ENCODE data around the gene CYB5RL.
"Not testable (repeated sequence)": the region's sequence is repeated elsewhere in the genome, so short reads cannot be mapped to it uniquely, and the experiment has no call there.

CYB5RL gene

GRCh38 chr1:54233196-54233595, 33.4 kb upstream of the CYB5RL start:
- not testable (repeated sequence) for ATAC-seq (ENCODE audit: low read depth); H3K9me3 Mint-ChIP-seq; H3K4me3 Mint-ChIP-seq; H3K27ac Mint-ChIP-seq; H3K36me3 Mint-ChIP-seq; H3K4me1 Mint-ChIP-seq; H3K27me3 Mint-ChIP-seq; DNase-seq (ENCODE audit: low spot score in 2 of 2)

DNA sequence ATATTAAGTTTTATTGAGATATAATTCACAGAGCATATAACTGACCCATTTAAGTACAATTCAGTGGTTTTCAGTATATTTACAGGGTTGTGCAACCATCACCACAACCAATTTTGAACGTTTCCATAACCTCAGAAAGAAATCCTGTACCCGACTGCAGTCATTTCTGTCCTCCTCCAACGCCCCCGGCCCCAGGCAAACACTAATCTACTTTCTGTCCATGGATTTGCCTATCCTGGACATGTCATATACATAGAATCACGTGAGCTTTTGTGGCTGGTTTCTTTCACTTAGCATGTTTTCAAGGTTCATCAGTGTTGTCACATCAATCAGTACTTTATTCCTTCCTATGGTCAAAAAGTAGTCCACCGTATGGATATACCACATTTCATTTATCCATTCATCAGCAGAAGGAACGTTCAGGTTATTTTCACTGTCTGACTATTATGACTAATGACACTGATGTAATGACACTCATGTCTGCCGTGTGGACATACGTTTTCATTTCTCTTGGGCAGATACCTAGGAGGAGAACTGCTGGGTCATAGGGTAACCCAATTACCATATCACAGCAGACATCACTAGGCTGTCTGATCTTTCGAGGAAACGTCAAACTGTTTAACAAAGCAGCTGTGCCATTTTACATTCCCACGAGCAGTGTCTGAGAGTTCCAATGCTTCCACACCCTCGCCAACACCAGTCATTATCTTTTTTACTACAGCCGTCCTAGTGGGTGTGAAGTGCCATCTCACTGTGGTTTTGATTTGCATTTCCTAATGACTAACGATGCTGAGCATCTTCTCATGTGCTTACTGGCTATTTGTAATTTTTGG, 30.9 kb upstream of the CYB5RL start:
- Mint-ChIP-seq H3K27ac (peak overlapping the region; percentile 35), H3K27me3 (no peaks in the 10 kb centered on the region), H3K4me1 (peaks cover 9% of the 10 kb centered on the region), H3K36me3 (no peaks in the 10 kb centered on the region), H3K4me3 (no peak overlapping the region), H3K9me3 (no peaks in the 10 kb centered on the region)
- ATAC-seq (ENCODE audit: low read depth) (peak; percentile 34), DNase-seq (ENCODE audit: low spot score in 2 of 2) (no peak)

GRCh38 chr1:54229281-54229891, 29.6 kb upstream of the CYB5RL start:
- peaks cover 5% of the 10 kb centered on the region for H3K36me3 Mint-ChIP-seq
- DNase-seq (ENCODE audit: low spot score in 2 of 2) (no peak), ATAC-seq (ENCODE audit: low read depth) (no peak)
- H3K27ac Mint-ChIP-seq = no peak overlapping the region
- H3K4me3 Mint-ChIP-seq = no peak overlapping the region
- H3K9me3 Mint-ChIP-seq = no peaks in the 10 kb centered on the region
- H3K27me3 Mint-ChIP-seq = no peaks in the 10 kb centered on the region
- H3K4me1 Mint-ChIP-seq = peaks cover 6% of the 10 kb centered on the region

- Mint-ChIP-seq H3K27me3 (no peaks in the 10 kb centered on the region), H3K36me3 (peaks cover 5% of the 10 kb centered on the region), H3K9me3 (no peaks in the 10 kb centered on the region), H3K4me3 (no peak overlapping the region), H3K27ac (no peak overlapping the region), H3K4me1 (peaks cover 6% of the 10 kb centered on the region)
- DNase-seq (ENCODE audit: low spot score in 2 of 2) (no peak), ATAC-seq (ENCODE audit: low read depth) (no peak)
Measured at GRCh38 chr1:54228638-54229079, 28.8 kb upstream of the CYB5RL start.

- no peak for ATAC-seq (ENCODE audit: low read depth)
Measured at GRCh38 chr1:54227891-54228310, 28.1 kb upstream of the CYB5RL start.

GRCh38 chr1:54227091-54227602, 27.3 kb upstream of the CYB5RL start:
- ATAC-seq (ENCODE audit: low read depth) = no peak
- peaks cover 5% of the 10 kb centered on the region for H3K36me3 Mint-ChIP-seq

More at GRCh38 chr1:54227891-54228310, 28.1 kb upstream of the CYB5RL start:
- Mint-ChIP-seq H3K36me3 (peaks cover 5% of the 10 kb centered on the region), H3K9me3 (no peaks in the 10 kb centered on the region), H3K4me1 (peaks cover 6% of the 10 kb centered on the region), H3K4me3 (no peak overlapping the region), H3K27ac (no peak overlapping the region), H3K27me3 (no peaks in the 10 kb centered on the region)
- DNase-seq (ENCODE audit: low spot score in 2 of 2) = no peak

GRCh38 chr1:54225986-54226559, 26.2 kb upstream of the CYB5RL start:
- no peak for ATAC-seq (ENCODE audit: low read depth)
- H3K4me3 Mint-ChIP-seq = no peak overlapping the region
- H3K27me3 Mint-ChIP-seq = no peaks in the 10 kb centered on the region
- peaks cover 9% of the 10 kb centered on the region for H3K36me3 Mint-ChIP-seq
- no peaks in the 10 kb centered on the region for H3K9me3 Mint-ChIP-seq
- DNase-seq (ENCODE audit: low spot score in 2 of 2) = no peak
- H3K27ac Mint-ChIP-seq = no peak overlapping the region
- peaks cover 3% of the 10 kb centered on the region for H3K4me1 Mint-ChIP-seq

More at GRCh38 chr1:54227091-54227602, 27.3 kb upstream of the CYB5RL start:
- no peak overlapping the region for H3K27ac Mint-ChIP-seq
- H3K4me3 Mint-ChIP-seq = no peak overlapping the region
- H3K9me3 Mint-ChIP-seq = no peaks in the 10 kb centered on the region
- no peak for DNase-seq (ENCODE audit: low spot score in 2 of 2)
- no peaks in the 10 kb centered on the region for H3K27me3 Mint-ChIP-seq
- H3K4me1 Mint-ChIP-seq = peaks cover 6% of the 10 kb centered on the region

- ATAC-seq (ENCODE audit: low read depth) (no peak), DNase-seq (ENCODE audit: low spot score in 2 of 2) (no peak)
- peaks cover 9% of the 10 kb centered on the region for H3K36me3 Mint-ChIP-seq
- H3K27me3 Mint-ChIP-seq = no peaks in the 10 kb centered on the region
- H3K27ac Mint-ChIP-seq = no peak overlapping the region
- H3K4me1 Mint-ChIP-seq = no peaks in the 10 kb centered on the region
- no peaks in the 10 kb centered on the region for H3K9me3 Mint-ChIP-seq
- H3K4me3 Mint-ChIP-seq = no peak overlapping the region
Measured at GRCh38 chr1:54225378-54225777, 25.5 kb upstream of the CYB5RL start.

DNA sequence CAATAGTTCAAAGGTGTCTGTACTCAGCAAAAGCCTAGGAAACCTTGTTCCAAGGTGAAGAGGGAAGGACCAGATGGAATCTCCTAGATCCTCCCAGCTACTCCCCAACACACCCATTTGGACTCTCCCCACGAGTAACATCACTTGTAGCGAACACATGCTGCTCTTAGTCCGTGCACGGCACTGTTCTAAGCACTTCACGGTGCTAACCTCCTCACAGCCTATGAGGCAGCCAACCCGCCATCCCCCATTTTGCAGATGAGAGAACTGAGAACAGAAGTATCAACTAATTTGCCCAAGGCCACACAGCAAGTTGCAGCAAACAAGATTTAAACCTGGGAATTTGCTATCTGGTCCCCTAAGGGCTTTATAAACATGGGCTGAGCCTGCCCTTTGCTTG, 24.4 kb upstream of the CYB5RL start:
- Mint-ChIP-seq H3K4me1 (no peaks in the 10 kb centered on the region), H3K36me3 (peaks cover 9% of the 10 kb centered on the region), H3K4me3 (no peak overlapping the region), H3K9me3 (no peaks in the 10 kb centered on the region), H3K27ac (no peak overlapping the region), H3K27me3 (no peaks in the 10 kb centered on the region)
- no peak for DNase-seq (ENCODE audit: low spot score in 2 of 2)
- no peak for ATAC-seq (ENCODE audit: low read depth)

GRCh38 chr1:54223441-54224202, 23.8 kb upstream of the CYB5RL start:
- ATAC-seq (ENCODE audit: low read depth) (no peak), DNase-seq (ENCODE audit: low spot score in 2 of 2) (no peak)
- Mint-ChIP-seq H3K27me3 (no peaks in the 10 kb centered on the region), H3K27ac (no peak overlapping the region), H3K9me3 (no peaks in the 10 kb centered on the region), H3K4me3 (no peak overlapping the region), H3K4me1 (no peaks in the 10 kb centered on the region), H3K36me3 (peaks cover 11% of the 10 kb centered on the region)

GRCh38 chr1:54222711-54223110, 22.9 kb upstream of the CYB5RL start:
- DNase-seq (ENCODE audit: low spot score in 2 of 2) = no peak
- no peak overlapping the region for H3K4me3 Mint-ChIP-seq
- no peaks in the 10 kb centered on the region for H3K27me3 Mint-ChIP-seq
- H3K36me3 Mint-ChIP-seq = peaks cover 15% of the 10 kb centered on the region
- no peak for ATAC-seq (ENCODE audit: low read depth)
- H3K9me3 Mint-ChIP-seq = no peaks in the 10 kb centered on the region
- no peak overlapping the region for H3K27ac Mint-ChIP-seq
- no peaks in the 10 kb centered on the region for H3K4me1 Mint-ChIP-seq

DNA sequence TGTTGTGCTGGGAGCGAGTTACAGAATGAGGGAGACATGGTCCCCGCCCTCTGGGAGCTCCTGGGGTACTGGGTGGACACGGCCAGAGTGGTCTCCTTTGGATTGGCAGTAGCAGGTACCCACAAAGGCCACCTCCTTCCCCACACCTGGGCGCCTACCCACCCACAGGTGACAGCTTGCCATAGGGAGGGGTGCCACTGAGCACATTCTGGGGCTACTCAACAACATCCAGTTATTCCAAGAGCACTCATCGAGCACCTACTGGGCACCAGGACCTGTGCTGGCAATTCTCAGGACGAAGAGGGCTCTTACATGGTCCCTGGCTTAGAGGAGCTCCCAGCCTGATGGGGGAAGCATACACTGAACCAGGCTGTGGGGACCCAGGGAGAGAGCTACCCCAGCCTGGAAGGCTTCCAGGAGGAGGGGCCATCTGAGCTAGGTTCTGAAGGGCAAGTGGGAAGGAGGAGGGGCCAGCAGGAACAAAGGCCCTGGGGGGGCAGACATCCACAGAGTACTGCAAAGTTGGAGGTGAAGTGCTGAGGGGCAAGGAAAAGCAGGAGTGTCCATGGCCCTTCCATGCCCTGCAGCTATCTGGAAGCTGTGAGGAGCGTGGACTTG, 22.1 kb upstream of the CYB5RL start:
- Mint-ChIP-seq H3K27me3 (no peaks in the 10 kb centered on the region), H3K9me3 (no peaks in the 10 kb centered on the region), H3K36me3 (peaks cover 20% of the 10 kb centered on the region), H3K4me3 (no peak overlapping the region), H3K27ac (peak overlapping the region; percentile 31), H3K4me1 (no peaks in the 10 kb centered on the region)
- DNase-seq (ENCODE audit: low spot score in 2 of 2) = no peak
- no peak for ATAC-seq (ENCODE audit: low read depth)

GRCh38 chr1:54221113-54221834, 21.4 kb upstream of the CYB5RL start:
- ATAC-seq (ENCODE audit: low read depth) (no peak), DNase-seq (ENCODE audit: low spot score in 2 of 2) (no peak)
- no peaks in the 10 kb centered on the region for H3K4me1 Mint-ChIP-seq
- no peak overlapping the region for H3K27ac Mint-ChIP-seq
- H3K27me3 Mint-ChIP-seq = no peaks in the 10 kb centered on the region
- peaks cover 26% of the 10 kb centered on the region for H3K36me3 Mint-ChIP-seq
- H3K4me3 Mint-ChIP-seq = no peak overlapping the region
- no peaks in the 10 kb centered on the region for H3K9me3 Mint-ChIP-seq
